ENCODE data around the gene UNC13C.
A peak's percentile ranks its signal among the peaks of the same experiment; 100 is the strongest.

UNC13C gene

DNA sequence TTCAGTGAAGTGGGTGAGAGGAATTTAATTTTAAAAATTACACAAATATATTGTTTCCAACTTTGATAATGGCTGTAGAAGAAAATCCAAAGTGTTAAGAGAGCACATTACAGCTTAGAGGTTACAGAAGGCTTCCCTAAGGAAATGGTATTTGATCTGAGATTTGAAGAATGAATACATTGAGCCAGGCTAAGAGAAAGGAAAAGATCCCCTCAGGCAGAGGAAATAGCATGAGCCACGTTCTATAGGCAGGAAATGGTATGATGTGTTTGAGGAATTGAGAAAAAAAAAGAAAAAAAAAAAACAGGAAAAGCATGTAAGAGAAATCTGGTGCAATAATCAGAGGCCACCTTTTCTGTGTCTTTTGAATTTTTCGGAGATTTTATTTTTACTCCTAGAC, 48.6 kb downstream of the UNC13C start:
- DNase-seq, result no peak

DNA sequence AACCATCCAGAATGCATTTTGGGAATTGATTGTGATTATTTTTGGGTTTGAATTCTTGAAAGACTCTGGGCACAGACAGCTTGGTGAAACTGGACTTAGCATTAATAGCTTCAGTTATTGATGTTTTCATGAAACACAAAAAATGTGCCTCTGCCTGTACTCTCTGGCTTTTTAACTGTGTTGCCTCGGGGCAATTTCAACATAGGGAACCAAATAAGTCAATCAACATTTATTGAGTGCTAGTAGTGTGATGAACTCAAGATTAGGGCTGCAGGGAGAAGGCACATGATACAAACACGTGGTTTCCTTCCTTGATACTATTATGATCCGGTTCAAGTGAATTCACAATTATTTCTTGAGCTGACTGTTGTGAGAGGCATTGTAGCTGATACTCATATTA, 50.8 kb downstream of the UNC13C start:
- no peak for DNase-seq

DNA sequence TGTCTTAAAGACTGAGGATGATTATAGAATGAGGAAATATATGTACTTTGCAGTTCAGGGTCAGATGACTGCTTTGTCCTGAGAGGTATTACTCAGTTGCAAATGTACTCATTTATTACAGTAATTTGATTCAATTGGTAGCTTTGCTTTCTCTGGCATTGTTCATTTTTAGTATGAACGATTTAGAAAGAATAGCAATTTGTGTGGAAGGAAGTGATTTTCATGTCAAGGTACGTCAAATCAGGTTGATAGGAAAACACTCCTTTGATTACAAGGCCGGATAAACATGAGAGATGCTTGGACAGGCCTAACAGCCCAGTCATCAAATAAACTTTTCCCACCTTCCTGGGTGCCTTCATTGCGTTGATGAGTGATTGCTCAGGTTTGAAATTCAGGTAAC, 53.8 kb downstream of the UNC13C start:
- DNase-seq, result no peak

DNA sequence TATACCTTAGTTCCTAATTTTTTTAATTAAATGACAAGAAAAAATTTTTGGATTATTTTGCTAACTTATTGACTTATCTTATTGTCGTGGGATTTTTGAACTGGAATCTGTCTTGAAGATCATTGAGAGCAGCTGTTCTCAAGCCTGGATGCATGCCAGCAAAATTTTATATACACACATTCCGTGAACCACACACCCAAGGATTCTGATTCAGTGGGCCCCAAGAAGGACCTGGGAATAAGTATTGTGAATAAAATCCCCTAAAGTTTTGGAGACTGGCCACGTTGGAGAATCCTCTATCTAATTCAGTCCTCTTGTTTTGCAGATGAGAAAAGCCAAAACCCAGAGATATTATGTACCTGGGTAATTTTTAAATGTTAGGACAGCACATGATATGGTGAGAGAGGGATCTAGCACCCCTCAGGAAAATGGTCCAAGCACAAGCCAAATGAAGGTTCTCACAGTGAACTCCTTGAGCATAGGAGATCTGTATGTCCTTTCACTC, 55.2 kb downstream of the UNC13C start:
- no peak for DNase-seq

DNA sequence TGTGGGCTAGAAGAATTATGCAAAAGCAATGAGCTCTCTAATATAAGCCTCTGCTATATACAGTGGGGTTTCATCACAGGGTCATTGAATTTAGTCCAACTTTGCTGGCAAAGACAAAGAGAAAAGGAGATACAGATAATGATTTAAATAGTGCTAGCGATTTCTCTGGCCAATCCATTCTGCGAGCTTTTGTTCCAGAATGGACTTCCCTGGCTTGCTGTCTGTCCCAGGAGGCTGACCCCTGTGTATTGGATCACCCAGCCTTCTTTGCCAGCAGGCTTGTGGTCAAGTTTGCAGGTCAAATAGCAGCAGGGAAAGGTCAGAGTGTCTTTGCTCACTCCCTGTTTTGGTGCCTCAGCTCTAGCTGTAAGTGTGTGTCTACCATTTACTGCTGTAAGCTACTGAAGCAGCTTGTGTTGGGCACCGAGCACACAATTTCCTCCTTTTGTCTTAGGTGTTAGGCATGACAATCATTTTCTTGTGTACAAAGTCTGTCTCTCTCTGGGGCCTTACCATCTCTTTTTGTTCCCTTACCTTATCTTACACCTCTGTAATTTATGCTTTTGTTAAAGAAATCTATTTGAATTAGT, 55.7 kb downstream of the UNC13C start:
- no peak for DNase-seq

DNA sequence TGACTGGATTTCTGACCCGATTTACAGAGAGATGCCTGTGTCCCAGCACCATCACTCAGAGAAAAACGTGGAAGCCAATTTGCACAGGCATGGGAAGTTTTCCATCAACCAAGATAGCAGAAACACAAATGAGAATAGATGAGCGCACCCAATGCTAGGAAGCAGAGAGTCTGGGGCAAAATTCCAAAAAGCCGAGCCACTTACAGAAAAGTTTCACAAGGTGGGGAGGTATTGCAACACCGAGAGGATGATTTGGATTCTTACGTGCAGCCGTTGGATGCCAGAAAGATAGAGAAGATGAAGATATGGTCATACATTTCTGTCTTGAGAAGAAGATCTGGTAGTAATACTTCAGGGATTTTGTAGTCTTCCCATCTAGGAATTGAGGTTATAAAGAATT, 57.4 kb downstream of the UNC13C start:
- DNase-seq, result no peak

DNA sequence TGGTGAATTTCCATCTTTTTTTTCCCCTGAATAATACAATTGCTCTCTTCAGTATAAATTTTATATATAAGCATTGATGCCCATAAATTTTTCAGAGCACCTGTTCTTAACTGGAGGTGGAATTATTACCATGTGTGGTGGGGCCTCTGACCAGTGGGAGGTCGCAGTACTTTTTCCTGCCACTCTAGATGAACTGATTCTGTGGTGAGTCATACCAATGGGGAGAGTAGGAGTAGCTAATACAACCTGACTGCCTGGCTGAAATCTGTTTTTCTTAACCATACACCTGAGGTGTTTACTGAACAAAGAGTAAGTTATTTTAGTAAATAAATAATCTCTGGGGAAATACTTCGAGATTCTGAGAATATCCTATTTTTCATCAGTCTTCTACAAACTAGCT, 67.2 kb downstream of the UNC13C start:
- no peak for DNase-seq

DNA sequence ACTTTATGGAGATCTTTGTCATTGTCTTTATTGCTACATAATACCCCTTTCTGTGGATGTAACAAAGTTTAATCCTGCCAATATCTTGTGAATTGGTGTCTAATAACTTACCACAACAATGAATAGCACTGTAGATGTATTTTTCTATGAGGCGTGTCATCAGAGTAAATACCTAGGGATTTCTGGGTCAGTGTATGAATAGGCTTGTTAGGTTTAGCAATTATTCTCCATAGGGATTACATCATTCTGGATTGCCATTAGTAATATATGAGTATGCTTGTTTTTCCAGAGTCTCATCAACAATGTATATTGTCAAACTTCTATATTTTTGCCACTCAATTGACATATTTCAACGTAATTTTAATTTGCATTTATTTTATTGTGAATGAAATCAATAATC, 67.9 kb downstream of the UNC13C start:
- DNase-seq, result no peak

DNA sequence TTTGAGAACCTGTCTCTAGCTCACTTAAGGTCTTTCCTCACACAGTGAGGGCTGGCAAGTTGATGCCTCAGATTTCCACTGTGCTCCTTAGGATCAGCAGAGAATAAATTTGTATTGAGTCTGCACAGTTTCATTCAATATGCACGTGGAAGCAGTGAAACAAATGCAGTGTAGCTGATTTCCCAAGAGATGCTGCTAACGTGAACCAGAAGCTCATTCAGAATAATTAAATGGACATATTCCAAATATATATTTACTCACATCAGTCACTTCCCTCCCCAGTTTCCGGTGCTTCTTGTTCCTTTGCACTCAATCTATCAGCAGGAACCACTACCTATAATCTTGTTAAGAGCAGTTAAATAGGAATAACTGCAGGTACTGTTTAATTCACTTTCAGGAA, 86.1 kb downstream of the UNC13C start:
- DNase-seq, result no peak

DNA sequence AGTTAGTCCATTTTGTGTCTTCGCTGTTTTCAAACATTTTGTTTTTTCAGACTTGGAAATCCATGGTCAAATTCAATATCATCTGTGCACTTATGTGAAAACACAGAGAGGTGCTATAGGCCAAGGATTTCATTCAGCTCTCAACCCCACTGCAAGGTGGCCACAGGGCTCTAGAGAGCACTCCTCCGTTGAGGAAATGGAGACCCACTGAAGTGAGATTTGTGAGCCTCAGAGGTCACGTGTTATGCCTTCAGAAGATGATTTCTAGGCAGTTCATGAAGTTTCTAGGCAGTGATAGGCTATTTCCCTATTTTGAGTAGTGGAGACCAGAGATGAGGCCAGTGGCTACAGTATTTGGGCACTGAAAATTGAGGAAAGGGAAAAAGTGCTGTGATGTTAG, 88.2 kb downstream of the UNC13C start:
- no peak for DNase-seq

DNA sequence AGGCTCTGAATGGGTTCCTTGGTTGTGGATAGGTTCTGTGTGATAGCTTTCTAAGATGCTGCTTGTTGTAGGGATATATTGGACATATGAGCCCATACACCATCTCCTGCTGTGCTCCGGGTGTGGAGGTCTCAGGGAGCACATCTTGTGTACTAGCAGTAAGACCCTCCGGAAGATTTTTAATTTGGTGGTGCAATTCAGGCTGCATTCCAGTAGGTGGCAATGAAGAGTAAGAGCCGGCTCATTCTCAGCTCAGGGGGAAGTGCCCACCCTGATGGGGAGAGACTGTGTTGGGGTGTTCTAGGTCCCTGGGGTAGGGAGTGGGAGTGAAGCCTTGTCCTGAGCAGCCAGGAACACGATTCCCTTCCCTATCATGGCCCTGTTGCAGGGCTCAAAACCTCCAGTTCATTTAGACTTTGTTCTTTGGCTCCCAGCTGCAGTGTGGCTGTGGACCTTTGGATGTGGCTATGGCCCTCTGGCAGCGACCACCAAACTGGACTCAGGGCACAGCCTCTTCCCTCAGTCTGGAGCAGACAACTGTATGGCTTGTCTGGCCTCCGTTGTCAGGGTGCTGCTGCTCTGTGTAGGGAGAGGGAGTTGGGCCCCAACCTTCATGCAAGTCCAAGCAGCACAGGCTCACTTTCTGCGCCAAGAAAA, 104.7 kb downstream of the UNC13C start:
- peak in 1 of 2 donors; percentile 2 for DNase-seq

DNA sequence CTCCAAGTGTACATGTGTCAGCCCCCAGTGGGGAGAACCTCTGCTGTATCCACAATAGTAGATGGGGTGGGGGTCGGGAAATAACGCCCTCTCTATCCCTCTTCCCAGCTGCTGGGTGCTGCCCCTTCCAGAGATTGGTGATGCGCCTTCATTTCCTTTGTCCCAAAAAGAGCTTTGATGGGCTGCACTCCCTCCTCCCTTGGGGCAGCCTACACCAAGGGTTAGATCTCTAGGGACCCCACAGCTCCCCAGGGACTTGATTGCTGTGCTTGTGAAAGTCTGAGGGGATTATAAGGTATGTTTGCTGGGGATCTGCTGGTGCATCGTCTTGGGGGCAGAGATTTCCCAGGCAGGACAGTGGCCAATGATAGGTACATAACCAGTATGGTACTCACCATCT, 105.3 kb downstream of the UNC13C start:
- no peak for DNase-seq

DNA sequence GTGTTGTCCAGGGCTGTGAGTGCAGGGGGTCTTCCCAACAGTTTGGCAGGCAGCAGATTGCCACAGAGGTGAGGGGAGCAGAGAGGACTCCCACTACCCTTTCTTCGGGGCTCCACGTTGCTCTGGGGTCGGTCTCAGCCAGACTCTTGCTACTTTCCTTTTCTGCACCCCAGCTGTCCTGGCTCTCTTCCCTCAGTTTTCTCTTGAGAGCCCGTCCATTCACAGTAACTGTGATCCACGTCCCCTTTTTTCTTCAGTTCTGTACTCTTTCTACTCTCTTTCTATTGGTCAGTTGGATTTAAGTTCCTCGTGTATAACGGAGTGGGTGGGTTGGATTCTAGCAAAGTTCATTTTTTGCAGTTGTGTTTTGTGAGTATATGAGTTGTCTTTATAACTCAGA, 105.8 kb downstream of the UNC13C start:
- no peak for DNase-seq

DNA sequence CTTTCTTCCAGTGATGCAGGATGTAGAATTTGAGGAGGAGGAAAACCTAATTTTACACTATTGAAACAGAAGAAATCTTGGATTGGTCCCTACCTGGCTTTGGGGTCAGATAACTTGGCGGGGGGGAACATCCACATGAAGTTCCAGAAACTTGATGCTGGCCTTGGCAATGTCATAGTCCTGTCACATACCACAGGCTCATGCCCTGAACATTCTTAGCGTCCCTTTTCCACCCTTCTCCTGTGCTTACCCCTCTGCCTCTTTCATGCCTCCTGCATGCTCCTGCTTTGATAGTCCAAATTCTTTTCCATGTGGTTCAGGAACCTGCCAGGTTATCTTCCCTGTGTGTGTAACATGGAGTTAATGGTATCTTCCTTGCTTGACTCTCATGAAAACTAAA, 110.6 kb downstream of the UNC13C start:
- no peak for DNase-seq

DNA sequence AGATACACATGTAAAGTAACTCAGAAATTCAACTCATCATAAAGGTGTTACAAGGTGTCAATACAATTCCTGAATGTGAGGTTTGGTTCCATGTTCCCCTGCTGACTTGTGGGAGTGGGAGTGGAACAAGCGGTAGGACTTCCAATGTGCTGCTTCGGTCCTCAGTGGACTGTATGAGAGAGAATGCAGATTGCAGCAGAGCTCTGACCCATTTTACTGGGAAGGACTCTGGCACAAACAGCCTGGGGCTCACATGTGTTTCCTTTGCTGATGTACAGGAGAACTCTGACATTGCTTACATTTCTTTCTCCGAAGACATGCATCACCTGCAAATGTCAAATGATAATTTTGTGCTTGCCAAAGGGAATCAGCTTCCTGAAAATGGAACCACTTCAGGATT, 111.5 kb downstream of the UNC13C start:
- no peak for DNase-seq

DNA sequence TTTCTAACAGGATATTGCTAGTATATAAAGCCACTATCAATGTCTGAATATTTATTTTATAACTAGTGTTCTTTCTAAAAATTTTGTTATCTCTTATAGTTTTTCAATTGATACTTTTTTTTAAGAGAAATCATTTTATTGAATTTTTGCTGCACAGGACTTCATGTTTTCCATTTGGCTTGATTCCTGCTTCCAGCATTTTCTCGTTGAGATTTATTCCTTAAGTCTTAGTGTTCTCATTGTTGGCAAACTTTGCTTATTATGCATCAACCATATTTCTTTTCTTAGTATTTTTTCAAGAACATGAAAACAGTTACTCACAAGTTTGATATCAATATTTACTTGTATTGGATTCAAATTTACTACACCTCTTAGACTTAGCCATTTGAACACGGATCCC, 113.4 kb downstream of the UNC13C start:
- DNase-seq, result no peak

DNA sequence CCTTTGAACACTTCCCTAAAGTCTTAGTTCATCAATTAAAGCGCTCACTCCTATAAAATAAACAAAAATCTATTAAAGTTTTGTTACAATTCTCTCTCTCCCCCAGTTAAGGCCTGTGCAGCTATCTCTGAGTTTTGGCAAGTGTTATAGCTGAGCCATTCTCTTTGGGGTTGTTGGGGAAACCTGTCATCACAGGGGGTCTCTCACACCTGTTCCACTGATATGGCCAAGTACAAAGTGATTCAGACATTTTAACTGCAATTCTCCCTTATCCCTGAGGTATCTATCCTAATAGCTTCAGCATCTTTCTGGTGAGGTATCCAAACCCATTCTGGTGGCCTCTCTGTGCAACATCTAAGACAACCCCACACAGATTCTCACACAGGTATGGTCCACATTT, 116.4 kb downstream of the UNC13C start:
- DNase-seq, result no peak

DNA sequence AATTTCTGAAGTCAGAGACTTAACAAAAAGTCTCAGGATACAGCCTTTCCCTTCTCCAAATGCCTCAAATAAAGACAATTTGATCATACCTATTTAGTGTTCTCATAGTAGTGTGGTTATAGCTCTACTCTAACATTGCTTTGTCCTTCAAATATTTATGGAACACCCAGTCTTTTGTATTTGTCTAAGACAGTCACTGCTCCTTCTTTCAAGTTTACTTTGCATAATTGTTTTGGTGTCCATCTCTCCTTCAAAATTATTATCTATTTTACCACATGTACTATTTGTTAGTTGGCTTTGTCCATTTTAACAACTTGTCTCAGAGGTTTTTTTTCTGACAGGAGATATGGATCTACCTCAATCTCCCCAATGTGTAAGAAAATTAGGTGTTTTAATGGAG, 118.8 kb downstream of the UNC13C start:
- DNase-seq, result no peak

DNA sequence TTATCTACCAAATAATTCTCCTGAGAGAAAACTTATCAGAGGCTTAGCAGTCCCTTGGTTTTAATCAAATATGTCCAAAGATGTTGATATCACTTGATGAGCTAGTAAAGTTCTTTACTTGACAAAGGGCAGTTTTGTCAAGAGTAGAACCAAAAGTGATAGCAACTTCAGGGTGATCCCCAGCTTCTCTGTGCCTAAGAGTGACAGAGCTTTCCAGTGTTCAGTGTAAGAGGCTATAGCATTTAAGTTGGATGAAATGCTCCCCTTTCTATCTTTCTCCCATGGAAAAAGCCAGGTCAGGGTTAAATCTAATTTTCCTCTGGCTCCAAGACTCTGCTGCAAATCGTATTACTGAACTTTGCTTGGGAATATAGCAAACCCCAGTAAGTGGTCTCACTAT, 120.8 kb downstream of the UNC13C start:
- DNase-seq, result no peak

DNA sequence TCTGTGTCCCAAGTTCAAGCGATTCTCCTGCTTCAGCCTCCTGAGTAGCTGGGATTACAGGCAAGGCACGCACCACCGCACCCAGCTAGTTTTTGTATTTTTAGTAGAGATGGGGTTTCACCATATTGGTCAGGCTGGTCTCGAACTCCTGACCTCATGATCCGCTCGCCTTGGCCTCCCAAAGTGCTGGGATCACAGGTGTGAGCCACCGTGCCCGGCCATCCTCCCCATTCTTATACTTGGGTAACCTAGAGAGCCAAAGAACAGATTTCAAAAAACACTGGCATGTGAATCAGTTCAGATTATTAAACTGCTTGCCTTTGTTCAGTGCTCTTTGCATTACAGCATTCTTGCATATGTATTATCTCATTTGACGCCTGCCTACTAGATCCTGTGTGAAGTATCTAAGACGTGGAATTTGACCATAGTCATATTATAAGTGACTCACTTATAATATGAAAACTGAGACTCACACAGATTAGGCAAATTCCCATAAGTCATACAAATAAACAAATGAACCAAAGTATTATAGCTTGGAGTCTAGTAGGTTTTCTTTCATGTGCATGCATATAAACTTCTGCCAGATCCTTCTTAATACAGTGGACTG, 123.5 kb downstream of the UNC13C start:
- DNase-seq, result no peak

DNA sequence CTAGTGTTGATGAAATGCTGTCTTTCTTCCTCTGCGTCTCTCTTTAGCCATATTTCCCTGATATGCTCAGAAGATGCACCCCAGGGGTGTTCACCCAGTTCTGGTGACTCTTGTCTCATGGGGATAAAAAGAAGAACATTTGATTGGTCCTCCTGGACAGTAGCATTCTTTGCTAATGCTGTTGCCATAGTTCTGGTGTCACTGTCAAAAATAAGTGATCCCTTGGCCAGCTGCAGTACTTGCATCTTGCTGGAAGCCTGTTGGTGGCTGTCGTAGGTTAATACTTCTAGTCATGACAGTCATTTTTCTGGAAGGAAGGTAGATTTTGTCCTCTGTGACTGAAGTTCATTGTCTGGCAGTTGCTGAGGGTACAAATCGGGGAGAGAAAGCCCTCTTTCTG, 124.5 kb downstream of the UNC13C start:
- no peak for DNase-seq

DNA sequence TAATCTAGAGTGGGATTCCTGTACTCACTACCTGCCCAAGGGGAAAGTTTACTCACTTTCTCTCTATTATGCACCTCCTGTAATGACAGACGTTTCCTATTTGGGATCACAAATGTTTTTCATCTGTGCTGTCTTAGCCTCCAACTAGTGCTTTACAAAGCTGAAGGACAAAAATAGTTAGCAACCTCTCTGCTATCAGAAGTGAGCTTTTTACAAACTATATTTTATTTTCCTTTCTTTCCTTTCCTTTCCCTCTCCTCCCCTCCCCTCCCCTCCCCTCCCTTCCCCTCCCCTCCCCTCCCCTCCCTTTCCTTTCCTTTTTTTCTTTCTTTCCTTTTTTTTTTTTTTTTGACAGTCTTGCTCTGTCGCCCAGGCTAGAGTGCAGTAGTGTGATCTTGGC, 130.8 kb downstream of the UNC13C start:
- DNase-seq, result no peak

DNA sequence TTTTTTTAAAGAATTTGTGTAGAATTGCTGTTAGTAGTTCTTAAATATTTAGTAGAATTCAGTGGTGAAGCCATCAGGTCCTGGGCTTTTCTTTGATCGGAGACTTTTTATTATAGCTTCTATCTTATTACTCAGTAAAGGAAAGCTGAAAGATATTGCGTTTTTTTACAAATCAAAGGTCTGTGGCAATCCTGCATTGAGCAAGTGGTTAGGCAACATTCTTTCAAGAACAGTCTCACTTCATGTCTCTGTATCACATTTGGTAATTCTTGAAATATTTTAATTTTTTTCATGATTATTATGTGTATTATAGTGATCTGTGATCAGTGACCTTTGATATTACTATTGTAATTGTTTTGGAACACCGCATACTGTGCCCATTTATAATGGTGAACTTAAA, 140.8 kb downstream of the UNC13C start:
- DNase-seq, result no peak

DNA sequence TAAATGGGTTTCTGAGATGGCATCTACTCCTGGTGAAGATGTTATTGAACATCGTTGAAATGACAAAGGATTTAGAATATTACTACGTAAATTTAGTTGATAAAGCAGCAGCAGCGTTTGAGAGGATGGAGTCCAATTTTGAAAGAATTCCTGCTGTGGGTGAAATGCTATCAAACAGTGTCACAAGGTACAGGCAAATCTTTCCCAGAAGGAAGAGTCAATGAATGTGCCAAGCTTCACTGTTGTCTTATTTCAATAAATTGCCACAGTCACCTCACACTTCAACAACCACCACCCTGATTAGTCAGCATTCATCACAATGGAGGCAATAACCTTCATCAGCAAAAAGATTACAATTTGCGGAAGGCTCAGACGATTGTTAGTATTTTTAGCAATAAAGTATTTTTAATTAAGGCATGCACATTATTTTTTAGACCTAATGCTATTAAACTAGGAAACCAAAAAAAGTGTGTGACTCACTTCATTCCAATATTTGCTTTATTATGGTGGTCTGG, 142.8 kb downstream of the UNC13C start:
- no peak for DNase-seq

DNA sequence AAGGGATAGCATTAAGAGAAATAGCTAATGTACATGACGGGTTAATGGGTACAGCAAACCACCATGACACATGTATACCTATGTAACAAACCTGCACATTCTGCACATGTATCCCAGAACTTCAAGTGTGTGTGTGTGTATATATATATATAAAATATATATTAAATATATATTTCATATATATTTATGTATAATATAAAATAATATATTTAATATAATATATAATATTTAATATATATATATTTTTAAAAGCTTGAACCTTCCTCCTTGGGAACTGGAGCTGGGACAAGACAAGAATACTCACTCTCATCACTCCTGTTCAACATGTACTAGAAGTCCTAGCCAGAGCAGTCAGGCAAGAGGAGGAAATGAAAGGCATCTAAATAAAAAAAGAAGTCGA, 149.3 kb downstream of the UNC13C start:
- DNase-seq, result no peak

All from bone marrow (tissue), 2 donors.